ENCODE results near the gene SORCS1. TPM values are rescaled to one million over a fixed set of nuclear protein-coding genes. Genes with fewer than 3 reads are reported as not detected.

SORCS1 gene
- total RNA-seq, 4 donors from 2014 or later = 0.26 to 9.4 (median 3.8) TPM

DNA sequence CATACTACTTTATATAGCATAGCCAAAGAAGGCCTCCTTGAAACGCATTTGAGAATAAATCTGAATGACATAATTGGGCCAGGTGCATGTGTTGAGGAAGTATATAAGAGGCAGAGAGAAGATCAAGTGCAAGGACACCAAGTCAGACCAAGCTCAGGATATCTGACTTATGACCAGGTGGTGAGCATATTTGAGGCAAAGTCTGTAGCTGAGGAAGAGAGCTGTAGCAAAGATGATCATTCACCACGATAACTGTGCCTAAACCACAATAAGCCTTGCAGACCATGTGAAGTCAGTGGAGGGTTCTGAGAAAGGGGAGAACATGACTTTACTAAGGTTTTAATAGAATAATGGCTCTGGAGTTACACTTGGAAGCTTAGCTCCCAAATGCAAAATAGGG is 292.3 kb downstream of the SORCS1 start:
- H3K4me3 ChIP-seq = no peak overlapping the region

DNA sequence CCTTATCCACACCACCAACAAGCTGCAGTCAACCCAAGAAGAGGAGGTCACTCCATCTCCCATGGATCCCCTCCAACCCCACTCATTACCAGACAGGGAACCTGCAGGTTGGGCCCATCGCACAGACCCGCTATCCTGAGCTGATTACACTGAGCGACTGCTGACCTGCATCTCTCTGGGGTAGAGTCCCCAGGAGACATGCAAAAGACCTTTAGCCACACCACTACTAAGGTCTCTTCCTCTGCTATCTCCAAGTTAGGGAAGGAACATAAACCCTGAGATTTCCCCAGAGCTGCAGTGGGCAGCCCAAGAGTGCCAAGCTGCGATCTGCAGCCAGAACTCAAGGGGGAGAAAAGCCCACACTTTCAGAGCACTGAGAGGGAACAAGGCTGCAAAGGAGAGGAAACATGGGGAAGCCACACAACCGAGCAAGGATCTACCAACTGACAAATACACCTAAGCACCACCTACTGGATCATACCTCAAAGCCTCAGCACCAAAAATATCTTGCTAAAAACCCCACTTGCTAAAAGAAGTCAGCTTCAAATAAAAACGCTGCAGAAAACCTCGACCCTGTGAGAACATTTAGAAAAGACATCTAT is 298.2 kb downstream of the SORCS1 start:
- Histone ChIP-seq H3K9me3 (no peaks in the 10 kb centered on the region), H3K27me3 (no peaks in the 10 kb centered on the region), H3K4me3 (no peak overlapping the region), H3K4me1 (no peaks in the 10 kb centered on the region), H3K27ac (no peak overlapping the region), H3K36me3 (no peaks in the 10 kb centered on the region)
- intact Hi-C loops (cut with DNase I; ENCODE audit: low total_unique reads) = no loop called here
- TF ChIP-seq POLR2A (IDR thresholded peaks at IDR 0.05) = no peak
- TF ChIP-seq, protein P1, sequence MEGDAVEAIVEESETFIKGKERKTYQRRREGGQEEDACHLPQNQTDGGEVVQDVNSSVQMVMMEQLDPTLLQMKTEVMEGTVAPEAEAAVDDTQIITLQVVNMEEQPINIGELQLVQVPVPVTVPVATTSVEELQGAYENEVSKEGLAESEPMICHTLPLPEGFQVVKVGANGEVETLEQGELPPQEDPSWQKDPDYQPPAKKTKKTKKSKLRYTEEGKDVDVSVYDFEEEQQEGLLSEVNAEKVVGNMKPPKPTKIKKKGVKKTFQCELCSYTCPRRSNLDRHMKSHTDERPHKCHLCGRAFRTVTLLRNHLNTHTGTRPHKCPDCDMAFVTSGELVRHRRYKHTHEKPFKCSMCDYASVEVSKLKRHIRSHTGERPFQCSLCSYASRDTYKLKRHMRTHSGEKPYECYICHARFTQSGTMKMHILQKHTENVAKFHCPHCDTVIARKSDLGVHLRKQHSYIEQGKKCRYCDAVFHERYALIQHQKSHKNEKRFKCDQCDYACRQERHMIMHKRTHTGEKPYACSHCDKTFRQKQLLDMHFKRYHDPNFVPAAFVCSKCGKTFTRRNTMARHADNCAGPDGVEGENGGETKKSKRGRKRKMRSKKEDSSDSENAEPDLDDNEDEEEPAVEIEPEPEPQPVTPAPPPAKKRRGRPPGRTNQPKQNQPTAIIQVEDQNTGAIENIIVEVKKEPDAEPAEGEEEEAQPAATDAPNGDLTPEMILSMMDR (IDR thresholded peaks at IDR 0.05) = no peak
- DNase-seq = no peak

More for the DNA sequence above, 292.3 kb downstream of the SORCS1 start:
- DNase-seq = no peak
- no peaks in the 10 kb centered on the region for H3K4me1 ChIP-seq
- intact Hi-C loops (cut with DNase I; ENCODE audit: low total_unique reads) = no loop called here
- H3K9me3 ChIP-seq = no peaks in the 10 kb centered on the region
- H3K27ac ChIP-seq = no peak overlapping the region
- TF ChIP-seq, protein P1 (IDR thresholded peaks at IDR 0.05) = no peak
- TF ChIP-seq POLR2A (IDR thresholded peaks at IDR 0.05) = no peak
- no peaks in the 10 kb centered on the region for H3K36me3 ChIP-seq
- no peaks in the 10 kb centered on the region for H3K27me3 ChIP-seq

DNA sequence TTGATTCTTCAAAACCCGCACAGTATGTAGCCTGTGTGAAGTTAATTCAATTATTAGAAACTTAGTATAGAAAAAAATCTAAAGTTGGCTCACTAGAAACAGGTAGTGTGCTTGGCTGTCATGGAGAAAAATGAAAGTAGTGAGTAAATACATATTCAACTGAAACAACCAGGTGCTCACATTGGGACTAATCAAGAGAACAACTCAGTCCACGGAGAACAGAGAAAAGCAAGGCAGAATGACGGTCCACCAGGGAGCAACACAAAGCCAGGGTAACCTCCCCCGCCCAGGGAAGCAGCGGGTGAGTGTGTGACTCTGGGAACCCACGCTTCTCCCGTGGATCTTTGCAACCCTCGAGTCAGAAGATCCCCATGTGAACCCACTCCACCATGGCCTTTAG is 300.5 kb downstream of the SORCS1 start:
- Histone ChIP-seq H3K4me1 (no peaks in the 10 kb centered on the region), H3K9me3 (no peaks in the 10 kb centered on the region), H3K36me3 (no peaks in the 10 kb centered on the region), H3K4me3 (no peak overlapping the region), H3K27me3 (no peaks in the 10 kb centered on the region), H3K27ac (no peak overlapping the region)
- no peak for DNase-seq
- intact Hi-C loops (cut with DNase I; ENCODE audit: low total_unique reads) = no loop called here
- no peak for TF ChIP-seq POLR2A (IDR thresholded peaks at IDR 0.05)
- TF ChIP-seq, protein P1 (IDR thresholded peaks at IDR 0.05) = no peak

DNA sequence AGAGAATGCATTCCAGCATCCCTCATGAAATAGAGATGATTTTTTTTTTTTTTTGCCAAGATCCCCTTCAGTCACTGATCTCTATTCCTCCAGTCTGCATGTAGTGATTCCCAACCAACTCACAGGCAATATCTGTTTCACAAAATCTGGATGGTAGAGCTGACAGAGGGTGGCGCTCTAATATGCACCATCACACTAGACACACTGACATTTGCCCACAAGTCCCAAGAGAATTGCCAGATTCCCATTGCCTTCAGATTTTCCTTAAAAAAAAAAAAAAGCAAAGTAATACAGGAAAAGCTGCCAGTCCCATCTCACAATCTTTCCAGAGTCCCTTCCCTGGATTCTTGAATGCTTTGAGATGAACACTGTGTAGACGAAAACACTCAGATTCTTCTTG is 301.0 kb downstream of the SORCS1 start:
- no peak overlapping the region for H3K27ac ChIP-seq
- H3K36me3 ChIP-seq = no peaks in the 10 kb centered on the region
- intact Hi-C loops (cut with DNase I; ENCODE audit: low total_unique reads) = no loop called here
- H3K9me3 ChIP-seq = no peaks in the 10 kb centered on the region
- TF ChIP-seq POLR2A (IDR thresholded peaks at IDR 0.05) = no peak
- TF ChIP-seq, protein P1 (IDR thresholded peaks at IDR 0.05) = no peak
- DNase-seq = no peak
- no peaks in the 10 kb centered on the region for H3K27me3 ChIP-seq
- no peak overlapping the region for H3K4me3 ChIP-seq
- H3K4me1 ChIP-seq = no peaks in the 10 kb centered on the region

DNA sequence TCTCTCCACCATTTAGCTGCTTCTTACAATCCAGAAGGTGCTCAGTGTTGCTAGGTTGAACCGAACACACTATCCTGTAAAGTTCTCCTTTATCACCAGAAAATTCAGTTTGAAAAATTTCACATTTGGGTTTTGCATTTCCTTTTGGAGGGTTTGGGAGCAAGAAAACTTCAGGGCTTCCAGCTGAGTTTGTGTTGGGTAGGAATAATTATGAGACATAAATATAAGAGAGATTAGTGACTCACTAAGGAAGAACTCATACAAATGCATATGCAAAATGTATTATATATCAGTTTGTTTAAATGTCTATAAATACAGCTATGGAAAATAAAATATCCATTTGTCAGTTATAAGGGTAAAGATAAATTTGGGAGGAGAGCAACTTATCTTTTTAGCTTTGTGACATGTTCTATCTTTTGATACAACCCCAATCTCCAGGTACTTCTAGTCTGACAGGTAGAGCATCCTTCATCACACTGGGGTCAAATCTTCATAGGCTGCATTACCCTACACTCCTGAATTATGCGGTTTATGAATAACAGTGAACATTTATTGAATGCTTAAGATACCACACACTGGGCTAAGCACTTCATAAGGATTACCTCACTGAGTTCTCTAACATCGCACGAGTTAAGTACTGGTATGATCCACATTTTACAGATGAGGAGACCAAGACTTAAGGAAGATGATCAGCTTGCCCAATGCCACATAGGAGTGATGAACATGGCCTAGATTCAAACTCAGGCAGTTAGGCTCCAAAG is 304.4 kb downstream of the SORCS1 start:
- TF ChIP-seq POLR2A (IDR thresholded peaks at IDR 0.05) = no peak
- TF ChIP-seq, protein P1 (IDR thresholded peaks at IDR 0.05) = no peak
- H3K27me3 ChIP-seq = no peaks in the 10 kb centered on the region
- H3K36me3 ChIP-seq = no peaks in the 10 kb centered on the region
- DNase-seq = no peak
- H3K27ac ChIP-seq = no peak overlapping the region
- H3K4me1 ChIP-seq = no peaks in the 10 kb centered on the region
- intact Hi-C loops (cut with DNase I; ENCODE audit: low total_unique reads) = no loop called here
- no peak overlapping the region for H3K4me3 ChIP-seq
- no peaks in the 10 kb centered on the region for H3K9me3 ChIP-seq
